GM19025 (cell line): ENCODE measurements around the gene TCF7L1.

Source experiments
- ATAC-seq: cut with Tn5 transposase; IDR thresholded peaks from one replicate; pipeline ENCODE4 v1.9.1; 2021; ENCODE audit warnings: mild to moderate bottlenecking, low read depth, moderate library complexity; ENCODE audit not compliant: unreplicated experiment

Gene TCF7L1

DNA sequence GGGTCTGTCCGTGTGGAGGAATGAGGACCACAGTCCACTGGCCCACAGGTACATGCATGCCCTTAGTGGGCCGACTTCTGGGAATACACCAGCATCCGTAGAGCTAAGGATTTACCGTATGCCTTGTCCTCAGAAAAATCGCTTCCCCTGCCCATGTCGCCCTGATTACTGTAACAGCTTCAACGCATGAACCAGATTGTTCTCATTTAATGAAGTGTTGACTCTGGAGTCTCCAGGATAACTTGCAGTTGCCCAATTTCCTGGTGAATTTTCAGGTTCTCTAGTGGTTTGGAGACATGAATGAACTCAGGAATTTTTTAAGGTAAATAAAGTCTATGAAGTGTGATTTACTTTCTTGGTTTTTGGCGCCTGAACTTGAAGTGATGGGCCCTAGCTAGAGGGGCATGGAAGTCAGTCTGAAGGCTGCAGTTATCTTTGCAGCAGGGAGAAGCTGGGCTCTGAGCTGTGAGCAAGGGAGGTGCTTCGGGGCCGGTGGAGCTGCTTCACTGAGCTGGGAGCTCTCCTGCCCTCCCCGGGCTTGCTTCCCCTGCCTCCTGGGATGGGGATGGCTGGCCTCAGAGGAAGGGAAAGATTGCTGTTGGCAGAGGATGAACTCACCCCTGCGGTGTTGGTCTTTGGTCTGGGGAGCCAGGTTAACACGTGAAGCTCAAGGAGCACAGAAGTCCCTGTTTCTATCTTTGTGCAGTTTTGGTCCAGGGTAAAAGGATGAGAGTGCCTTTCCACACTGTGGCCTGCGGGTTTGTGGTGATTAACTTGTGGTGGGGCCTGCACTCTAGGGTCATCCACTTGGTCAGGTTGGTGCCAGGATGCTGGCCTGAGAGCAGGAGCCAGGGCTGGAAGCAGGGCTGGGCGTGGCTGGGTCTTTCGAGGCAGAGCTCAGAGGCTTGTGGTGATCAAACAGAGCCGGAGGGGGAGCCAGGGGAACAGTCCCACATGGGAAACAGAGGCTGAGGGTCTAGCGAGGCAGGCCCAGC lies 28.1 kb downstream of the TCF7L1 start:
- no peak for ATAC-seq

DNA sequence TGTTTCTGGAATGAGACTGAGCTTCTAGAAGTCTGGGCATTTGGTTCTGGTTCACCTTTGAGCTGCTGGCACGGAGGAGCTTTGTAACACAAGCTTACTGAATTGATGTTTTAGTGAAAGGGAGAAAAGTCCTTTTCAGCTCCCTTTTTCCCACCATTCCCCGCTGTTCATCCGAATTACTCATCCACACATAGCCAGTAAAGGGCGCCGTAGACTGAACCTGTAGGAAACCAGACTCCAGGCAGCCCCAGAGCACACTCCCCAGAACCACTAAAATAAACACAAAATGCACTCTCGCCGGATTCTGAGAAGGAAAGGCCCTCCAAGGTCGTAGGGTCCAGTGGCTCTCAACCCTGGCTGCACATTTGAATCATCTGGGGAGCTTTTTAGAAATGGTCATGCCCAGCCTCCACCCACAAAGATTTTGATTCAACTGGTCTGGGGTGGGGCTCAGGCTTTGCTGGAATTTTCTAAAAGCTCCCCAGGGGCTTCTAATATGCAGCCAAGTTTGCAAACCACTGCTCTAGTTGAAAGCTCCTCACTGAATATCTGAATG lies 29.6 kb downstream of the TCF7L1 start:
- ATAC-seq, result no peak

DNA sequence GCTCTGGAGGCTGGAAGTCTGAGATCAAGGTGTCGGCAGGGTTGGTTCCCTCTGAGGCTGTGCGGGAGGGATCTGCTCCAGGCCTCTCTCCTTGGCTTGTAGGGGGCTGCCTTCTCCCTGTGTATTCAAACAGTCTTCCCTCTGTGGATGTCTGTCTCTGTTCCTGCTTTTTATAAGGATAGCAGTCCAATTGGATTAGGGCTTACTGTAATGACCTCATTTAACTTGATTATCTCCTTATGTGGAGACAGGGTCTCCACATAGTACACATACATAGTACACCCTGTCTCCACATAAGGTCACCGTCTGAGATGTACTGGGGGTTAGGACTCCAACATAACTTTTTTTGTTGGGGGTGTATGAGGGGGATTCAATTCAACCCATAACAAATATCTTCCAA lies 30.5 kb downstream of the TCF7L1 start:
- ATAC-seq, result no peak

- ATAC-seq, result no peak
Measured at GRCh38 chr2:85164145-85164569, 31.0 kb downstream of the TCF7L1 start.

DNA sequence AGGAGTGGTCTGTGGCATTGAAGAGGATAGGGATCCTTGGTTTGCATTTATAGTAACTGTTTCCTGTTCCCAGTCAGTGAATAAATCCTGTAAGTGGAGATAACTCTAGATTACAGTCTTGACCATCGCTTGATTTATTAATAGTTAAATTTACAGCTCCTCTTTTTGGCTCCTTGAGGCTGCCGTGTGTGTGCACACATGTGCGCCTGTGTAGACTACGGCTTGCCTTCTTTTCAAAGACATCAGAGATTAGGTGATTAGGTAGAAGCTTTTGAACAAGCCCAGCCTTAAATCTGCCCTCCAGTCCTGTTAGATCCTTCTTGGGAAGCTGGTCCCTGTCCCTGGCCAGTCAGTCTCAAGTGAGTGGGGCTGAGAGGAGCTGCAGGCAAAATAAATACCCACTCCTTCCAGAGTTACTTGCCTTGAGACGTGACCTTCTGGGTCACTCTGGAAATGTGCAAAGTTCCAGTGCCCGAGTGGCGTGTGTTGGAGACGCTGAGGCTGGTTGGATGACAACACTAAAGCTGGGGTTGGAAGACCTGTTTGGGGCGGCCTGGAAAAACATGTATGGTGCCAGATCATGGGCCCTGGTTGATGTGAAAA lies 32.0 kb downstream of the TCF7L1 start:
- ATAC-seq, result no peak

GRCh38 chr2:85166021-85166420 lies 32.8 kb downstream of the TCF7L1 start:
- no peak for ATAC-seq

DNA sequence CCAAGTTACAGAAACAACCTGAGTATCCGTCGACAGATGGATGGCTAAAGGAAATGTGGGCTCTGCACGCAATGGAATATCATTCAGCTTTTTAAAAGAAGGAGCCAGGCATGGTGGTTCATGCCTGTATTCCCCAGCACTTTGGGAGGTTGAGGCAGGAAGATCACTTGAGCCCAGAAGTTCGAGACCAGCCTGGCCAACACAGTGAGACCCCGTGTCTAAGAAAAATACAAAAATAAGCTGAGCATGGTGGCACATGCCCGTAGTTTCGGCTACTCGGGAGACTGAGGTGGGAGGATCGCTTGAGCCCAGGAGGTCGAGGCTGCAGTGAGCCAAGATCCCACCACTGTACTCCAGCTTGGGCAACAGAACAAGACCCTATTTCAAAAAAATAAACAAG lies 34.3 kb downstream of the TCF7L1 start:
- no peak for ATAC-seq

- ATAC-seq, result no peak
Measured at GRCh38 chr2:85168942-85169341, 35.8 kb downstream of the TCF7L1 start.

- no peak for ATAC-seq
Measured at GRCh38 chr2:85169581-85169980, 36.4 kb downstream of the TCF7L1 start.

DNA sequence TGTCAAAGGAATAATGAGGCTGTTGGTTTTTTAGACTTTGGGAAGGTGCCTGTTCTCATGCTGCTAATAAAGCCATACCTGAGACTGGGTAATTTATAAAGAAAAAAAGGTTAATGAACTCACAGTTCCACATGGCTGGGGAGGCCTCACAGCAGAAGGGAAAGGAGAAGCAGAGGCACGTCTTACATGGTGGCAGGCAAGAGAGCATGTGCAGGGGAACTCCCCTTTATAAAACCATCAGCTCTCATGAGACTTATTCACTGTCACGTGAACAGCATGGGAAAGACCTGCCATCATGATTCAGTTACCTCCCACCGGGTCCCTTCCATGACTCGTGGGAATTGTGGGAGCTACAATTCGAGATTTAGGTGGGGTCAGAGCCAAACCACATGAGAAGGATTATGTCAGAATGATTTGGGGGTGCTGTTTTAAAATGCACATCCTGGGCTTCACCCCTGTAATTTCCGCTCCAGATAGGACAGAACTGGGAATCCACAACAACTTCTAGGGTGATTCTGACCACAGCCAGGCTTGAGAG lies 37.8 kb downstream of the TCF7L1 start:
- no peak for ATAC-seq

GRCh38 chr2:85171916-85172315 lies 38.7 kb downstream of the TCF7L1 start:
- ATAC-seq, result no peak

DNA sequence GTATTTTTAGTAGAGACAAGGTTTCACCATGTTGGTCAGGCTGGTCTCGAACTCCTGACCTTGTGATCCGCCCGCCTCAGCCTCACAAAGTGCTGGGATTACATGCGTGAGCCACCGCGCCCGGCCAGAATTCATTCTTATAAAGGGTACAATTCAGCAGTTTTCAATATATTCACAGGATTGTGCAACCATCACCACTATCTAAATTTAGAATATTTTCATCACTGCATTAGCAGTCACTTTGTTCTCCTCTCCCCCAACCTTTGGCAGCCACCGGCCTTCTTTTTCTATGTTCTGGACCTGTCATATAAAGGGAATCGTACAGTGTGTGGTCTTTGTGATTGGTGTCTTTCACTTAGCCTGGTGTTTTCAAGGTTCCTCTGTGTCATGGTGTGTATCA lies 40.7 kb downstream of the TCF7L1 start:
- ATAC-seq, result no peak

- ATAC-seq, result no peak
Measured at GRCh38 chr2:85174943-85175342, 41.8 kb downstream of the TCF7L1 start.

- ATAC-seq, result no peak
Measured at GRCh38 chr2:85175369-85176299, 42.4 kb downstream of the TCF7L1 start.

DNA sequence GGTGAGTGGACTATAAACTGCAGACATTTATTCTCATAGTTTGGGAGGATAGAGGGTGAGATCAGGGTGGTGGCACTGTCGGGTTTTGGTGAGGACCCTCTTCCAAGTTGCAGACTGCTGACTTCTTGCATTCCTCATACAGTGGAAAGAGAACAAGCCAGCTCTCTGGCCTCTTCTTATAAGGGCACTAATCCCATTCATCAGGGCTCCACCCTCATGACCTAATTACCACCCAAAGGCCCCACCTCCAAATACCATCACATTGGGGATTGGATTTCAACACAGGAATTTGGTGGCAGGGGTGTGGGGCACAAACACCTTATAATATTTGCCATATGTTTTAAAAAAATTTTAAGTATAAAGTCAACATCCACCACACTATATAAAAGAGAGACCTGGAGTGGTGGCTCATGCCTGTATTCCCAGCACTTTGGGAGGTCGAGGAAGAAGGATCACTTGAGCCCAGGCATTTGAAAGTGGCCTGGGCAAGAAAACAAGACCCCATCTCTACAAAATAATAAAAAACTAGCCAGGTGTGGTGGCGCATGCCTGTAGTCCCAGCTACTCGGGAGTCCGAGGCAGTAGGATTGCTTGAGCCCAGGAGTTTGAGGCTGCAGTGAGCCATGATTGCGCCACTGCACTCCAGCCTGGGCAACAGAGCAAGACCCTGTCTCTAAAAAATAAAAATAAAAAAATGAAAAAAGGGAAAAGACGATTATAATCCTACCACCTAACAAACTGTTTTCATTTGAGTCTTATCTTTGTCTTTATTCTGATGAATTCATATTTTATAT lies 44.0 kb downstream of the TCF7L1 start:
- no peak for ATAC-seq

DNA sequence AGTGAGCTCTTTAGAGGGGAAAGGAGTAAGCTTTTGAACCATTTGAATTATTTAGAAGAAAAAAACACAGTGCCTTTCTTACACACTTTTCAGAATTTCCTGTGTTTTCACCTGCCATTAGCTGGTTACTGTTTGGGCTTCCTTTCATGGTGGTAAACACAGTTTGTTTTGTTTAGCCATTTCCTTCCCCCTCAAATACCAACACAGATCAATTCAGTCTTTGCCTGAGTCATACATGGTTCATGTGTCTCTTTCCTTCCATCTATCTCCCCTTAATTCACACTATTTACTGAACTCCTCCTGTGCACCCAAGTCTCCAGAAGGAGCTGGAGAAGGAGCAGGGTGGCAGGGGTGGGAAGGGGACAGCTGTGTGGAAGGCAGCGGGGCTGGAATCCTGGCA lies 45.0 kb downstream of the TCF7L1 start:
- ATAC-seq, result no peak

DNA sequence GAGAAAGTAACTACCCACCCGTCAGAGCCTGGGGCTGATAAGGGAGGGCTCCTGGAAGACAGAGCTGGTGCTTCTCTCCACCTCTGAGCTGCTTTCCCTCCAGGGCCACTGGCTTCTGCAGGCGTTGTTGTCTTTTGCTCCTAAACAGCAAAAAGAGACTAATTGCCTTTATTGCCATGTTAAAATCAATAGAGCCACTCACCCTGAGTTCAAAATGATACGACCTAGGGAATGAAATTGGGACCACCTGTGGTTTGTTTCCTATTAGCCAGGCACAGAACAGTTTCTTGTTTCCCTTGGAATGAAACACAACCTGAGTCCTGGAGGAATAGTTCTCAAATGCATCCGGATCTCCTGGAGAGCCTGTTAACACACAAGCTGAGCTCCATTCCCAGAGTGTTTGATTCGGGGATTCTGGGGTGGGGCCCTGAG lies 45.8 kb downstream of the TCF7L1 start:
- no peak for ATAC-seq

GRCh38 chr2:85179541-85179940 lies 46.3 kb downstream of the TCF7L1 start:
- no peak for ATAC-seq
